ENCODE measurements around the gene SLCO3A1.

DNA sequence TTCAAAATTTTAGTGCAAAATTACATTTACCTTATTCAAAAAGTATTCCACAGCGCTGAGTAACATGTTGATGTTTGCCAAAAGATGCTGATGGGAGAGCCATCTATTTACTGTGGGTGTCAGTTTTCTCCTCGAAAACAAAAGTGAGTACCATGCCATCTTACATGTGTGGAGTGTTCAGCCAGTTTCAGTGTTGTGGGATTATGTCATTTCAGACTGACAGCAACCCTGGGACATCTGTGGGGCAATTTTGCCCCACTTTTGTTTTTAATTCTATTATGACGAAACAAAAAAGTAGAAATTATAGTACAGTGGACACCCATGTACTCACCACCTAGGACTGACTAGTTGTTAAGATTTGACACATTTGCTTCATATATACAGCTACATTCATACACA, 19.6 kb downstream of the SLCO3A1 start:
- no peak for TF ChIP-seq NR2C2 (CRISPR knock-in tag; IDR thresholded peaks at IDR 0.05)
- no peak for TF ChIP-seq ZNF232 (CRISPR knock-in tag; IDR thresholded peaks at IDR 0.05)
- TF ChIP-seq, protein P1, sequence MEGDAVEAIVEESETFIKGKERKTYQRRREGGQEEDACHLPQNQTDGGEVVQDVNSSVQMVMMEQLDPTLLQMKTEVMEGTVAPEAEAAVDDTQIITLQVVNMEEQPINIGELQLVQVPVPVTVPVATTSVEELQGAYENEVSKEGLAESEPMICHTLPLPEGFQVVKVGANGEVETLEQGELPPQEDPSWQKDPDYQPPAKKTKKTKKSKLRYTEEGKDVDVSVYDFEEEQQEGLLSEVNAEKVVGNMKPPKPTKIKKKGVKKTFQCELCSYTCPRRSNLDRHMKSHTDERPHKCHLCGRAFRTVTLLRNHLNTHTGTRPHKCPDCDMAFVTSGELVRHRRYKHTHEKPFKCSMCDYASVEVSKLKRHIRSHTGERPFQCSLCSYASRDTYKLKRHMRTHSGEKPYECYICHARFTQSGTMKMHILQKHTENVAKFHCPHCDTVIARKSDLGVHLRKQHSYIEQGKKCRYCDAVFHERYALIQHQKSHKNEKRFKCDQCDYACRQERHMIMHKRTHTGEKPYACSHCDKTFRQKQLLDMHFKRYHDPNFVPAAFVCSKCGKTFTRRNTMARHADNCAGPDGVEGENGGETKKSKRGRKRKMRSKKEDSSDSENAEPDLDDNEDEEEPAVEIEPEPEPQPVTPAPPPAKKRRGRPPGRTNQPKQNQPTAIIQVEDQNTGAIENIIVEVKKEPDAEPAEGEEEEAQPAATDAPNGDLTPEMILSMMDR (IDR thresholded peaks at IDR 0.05) = no peak
- TF ChIP-seq, protein P2, sequence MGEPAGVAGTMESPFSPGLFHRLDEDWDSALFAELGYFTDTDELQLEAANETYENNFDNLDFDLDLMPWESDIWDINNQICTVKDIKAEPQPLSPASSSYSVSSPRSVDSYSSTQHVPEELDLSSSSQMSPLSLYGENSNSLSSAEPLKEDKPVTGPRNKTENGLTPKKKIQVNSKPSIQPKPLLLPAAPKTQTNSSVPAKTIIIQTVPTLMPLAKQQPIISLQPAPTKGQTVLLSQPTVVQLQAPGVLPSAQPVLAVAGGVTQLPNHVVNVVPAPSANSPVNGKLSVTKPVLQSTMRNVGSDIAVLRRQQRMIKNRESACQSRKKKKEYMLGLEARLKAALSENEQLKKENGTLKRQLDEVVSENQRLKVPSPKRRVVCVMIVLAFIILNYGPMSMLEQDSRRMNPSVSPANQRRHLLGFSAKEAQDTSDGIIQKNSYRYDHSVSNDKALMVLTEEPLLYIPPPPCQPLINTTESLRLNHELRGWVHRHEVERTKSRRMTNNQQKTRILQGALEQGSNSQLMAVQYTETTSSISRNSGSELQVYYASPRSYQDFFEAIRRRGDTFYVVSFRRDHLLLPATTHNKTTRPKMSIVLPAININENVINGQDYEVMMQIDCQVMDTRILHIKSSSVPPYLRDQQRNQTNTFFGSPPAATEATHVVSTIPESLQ (CRISPR knock-in tag; IDR thresholded peaks at IDR 0.05) = no peak
- no peak for TF ChIP-seq MYBL2 (CRISPR knock-in tag; IDR thresholded peaks at IDR 0.05)
- no peak for TF ChIP-seq RELA (CRISPR knock-in tag; IDR thresholded peaks at IDR 0.05; ENCODE audit: borderline replicate concordance)
- TF ChIP-seq CREB1 (CRISPR knock-in tag; IDR thresholded peaks at IDR 0.05) = no peak
- TF ChIP-seq, protein P3, sequence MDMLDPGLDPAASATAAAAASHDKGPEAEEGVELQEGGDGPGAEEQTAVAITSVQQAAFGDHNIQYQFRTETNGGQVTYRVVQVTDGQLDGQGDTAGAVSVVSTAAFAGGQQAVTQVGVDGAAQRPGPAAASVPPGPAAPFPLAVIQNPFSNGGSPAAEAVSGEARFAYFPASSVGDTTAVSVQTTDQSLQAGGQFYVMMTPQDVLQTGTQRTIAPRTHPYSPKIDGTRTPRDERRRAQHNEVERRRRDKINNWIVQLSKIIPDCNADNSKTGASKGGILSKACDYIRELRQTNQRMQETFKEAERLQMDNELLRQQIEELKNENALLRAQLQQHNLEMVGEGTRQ (CRISPR knock-in tag; IDR thresholded peaks at IDR 0.05) = no peak
